Stimulated activated CD8-positive, alpha-beta memory T cell treated with anti-CD3 and anti-CD28 coated beads, Interleukin-7, amount 100 ng/mL, for 1 hour (primary cell): ENCODE measurements around the gene PKIB.
"Not testable (repeated sequence)": the region's sequence is repeated elsewhere in the genome, so short reads cannot be mapped to it uniquely, and the experiment has no call there.

ENCODE experiments used
- DNase-seq, 2 donors: peaks; one replicate each; pipeline ENCODE4 v3.0.0-alpha.2; 2020; ENCODE audit warnings: low read depth in 2 of 2

The PKIB gene

DNA sequence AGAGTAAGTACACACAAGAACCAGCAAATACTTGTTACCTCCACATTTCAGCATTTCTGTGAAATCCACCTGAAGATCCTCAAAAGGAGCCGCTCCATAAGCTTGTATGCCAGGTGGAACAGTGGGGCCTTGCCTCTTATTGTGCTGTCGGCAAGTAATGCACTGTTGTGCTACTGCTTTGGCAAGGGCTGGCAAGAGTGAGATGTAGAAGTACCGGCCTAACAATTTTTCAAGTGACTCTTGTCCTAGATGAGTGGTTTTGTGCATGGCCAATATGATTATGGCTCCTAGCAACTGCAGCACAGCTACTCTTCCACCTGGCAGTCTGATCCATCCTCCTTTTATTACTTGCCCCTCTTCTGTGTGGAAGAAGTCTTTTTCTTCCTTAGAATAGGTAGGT, 134.7 kb downstream of the PKIB start:
- not testable (repeated sequence) for DNase-seq

DNA sequence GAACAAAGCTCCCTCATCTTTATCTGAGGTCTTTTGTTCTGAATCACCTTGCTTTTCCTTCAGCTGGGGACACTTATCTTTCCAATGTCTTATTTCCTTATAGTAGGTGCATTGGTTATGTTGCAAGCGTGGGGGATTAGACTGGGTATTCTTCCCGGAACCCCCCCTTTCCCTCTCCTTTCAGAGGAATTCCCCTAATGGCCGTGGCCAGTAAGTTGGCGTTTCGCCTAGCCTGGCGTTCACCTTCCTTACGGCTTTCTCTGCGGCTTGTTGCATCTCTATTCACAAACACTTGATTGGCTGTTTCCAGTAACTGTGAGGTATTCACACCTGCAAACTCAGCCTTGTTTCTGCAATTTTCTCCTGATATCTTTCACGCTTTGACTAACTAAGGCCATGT, 136.5 kb downstream of the PKIB start:
- DNase-seq, result no peak

- no peak for DNase-seq
These were observed 137.4 kb downstream of the PKIB start for GRCh38 chr6:122747573-122747972.

DNA sequence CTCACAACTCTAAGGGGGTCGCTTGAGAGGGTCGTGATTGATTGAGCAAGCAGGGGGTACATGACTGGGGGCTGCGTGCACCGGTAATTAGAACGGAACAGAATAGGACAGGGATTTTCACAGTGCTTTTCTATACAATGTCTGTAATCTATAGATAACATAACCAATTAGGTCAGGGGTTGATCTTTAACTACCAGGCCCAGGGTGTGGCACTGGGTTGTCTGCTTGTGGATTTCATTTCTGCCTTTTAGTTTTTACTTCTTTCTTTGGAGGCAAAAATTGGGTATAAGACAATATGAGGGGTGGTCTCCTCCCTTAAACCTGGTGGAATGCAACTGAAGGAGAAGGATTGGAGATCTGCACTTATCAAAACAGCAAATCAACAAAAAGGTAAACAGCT, 138.7 kb downstream of the PKIB start:
- not testable (repeated sequence) for DNase-seq

GRCh38 chr6:122749451-122750050, 139.3 kb downstream of the PKIB start:
- no peak for DNase-seq

DNA sequence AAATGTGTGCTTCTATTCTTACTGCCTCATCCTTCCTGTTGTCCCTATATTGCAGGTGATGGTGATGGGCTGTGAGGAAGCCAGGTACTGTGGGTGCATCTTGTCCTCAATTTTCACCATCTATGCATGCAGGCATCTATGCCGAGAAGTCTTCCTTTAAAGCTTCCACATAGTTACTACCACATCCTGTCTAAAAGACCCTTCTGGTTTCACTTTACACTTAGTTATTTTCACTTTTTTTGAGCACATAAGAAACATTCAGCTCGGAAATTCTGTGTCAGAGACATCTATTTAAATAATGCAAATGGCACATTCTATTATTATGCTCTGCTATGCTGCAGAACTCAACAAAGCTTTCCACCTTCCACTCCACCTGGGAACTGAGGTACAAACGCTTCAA, 141.1 kb downstream of the PKIB start:
- no peak for DNase-seq

DNA sequence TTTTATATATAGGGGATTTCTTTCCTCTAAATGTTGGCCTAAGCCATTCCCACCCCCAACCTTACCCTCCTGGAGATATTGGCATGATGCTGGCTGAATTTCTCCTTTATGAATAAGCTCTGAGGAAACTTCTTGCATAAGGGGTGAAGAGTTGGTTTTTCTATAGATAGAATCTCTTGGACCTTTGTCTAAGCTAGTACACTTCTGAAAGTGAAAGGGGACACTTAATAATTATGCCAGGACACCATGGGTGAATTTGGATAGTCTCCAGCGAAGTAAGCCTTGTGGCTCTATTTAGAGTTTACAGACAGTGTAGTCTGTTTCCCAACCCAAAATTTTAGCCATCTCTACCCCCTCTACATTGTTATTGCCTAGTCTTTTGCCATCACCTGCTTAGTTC, 142.3 kb downstream of the PKIB start:
- DNase-seq, result no peak

DNA sequence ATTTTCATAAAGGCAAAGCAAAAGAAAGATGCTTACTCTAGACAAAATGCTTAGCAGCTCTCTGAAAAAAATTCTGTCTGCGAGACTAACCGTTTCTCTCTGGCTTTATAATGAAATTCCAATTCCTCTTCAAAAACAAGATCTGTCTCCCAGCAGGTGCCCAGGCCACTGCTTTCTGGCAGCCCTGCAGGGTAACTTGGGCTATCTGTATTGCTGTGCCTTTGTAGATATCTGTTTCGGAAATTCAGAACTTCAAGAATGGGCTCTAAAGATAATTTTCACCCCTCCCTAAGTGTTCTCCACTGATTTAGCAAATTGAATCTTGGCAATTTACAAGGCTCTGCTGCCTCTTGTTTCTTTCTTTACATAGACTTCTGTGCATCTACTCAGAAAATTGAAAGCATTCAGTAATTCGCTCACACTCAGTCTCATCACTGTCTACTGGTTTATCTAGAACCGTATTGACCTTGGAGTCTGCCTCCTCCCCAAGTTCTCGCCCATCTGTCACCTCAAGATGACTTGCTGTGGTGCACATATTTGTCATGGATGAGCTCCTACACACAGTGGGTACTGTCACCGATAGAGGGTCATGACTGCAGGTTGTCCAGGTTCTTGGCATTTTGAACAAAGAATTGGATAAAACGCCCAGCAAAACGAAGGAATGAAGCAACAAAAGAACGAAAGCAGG, 142.9 kb downstream of the PKIB start:
- no peak for DNase-seq

DNA sequence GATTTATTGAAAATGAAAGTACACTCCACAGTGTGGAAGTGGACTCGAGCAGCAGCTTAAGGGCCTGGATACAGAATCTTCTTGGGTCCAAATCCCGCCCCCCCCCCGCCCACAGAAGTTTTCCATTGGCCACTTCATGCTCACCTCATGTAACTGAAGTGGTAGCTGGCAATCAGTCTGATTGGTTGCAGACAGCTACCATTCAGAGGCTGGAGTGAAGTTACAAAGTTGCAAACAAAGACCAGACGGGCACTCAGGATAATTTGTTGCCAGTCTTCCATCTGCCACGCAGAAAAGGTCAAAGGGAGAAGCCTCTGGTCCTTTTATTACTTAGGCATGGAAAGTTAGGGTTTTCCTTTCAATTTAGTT, 143.5 kb downstream of the PKIB start:
- DNase-seq, result no peak

DNA sequence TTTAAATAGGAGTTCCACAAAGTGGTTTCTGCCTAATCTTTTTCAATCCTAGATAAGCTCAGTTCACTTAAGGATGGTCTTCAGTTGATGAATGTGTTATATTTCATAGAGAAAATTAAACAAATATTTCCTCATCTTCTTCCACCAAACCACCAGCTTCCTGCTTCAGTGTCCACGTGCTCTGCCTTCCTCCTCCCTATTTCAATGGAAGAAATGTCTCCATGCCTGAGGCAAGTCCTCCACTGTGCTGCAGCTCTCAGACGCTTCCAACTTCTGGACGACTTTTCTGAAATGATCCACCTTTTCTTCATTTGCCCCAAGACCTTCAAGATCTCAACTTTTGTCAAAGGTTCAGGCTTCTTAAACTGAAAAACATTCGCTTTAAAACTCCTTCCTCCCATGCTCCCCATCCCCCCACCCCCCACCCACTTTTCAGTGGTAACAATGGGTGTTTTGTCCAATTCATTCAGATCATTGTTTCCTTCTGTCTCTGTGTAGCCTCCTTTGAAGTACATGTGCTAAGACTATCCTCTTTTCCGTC, 144.1 kb downstream of the PKIB start:
- no peak for DNase-seq

- no peak for DNase-seq
These were observed 145.7 kb downstream of the PKIB start for GRCh38 chr6:122755901-122756300.

DNA sequence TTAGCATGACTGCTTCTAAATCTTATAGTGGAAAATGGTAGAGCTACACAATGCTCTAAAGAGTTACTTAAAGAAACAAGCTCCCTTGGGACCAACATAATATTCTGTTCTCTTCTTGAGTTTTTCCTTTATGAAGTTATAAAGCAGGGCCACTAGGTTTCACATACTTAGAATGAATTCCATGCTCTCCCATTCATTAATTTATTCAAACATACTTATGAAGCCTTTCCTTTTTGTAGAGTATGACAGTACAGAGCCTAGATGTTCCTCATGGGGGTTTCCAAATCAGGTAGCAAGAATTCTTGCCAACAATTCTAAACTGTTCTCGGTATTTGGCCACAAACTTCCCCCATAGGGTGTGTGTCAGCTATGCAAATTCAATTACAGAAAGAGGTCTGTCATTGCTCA, 148.7 kb downstream of the PKIB start:
- DNase-seq, result no peak

DNA sequence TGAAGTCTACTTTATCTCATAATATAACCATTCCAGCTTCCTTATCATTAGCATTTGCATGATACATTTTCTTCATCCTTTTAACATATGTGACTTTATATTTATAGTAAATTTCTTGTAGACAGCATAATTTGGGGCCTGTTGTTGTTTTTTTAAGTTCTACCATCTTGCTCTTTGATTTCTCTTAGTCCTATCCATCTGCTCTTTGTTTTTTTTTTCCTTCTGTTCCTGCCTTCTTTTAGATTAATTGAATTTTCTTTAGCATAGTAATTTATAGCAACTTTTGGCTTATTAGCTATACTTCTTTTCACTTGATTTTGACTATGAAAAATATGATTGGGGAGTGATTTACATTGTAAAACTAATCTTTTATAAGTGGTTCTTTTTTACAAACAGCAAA, 150.1 kb downstream of the PKIB start:
- DNase-seq, result no peak

- DNase-seq, result no peak
These were observed 156.1 kb downstream of the PKIB start for GRCh38 chr6:122766256-122766655.

GRCh38 chr6:122770835-122771601, 160.8 kb downstream of the PKIB start:
- no peak for DNase-seq

- no peak for DNase-seq
These were observed 162.7 kb downstream of the PKIB start for GRCh38 chr6:122772724-122773415.
